Smooth muscle cell (in vitro differentiated cells): ENCODE results near the gene LIME1. TPM values are rescaled to one million over a fixed set of nuclear protein-coding genes. Genes with fewer than 3 reads are reported as not detected.

Source experiments
- DNase-seq: peaks from one replicate; lab custom pipeline; 2025; ENCODE audit not compliant: unreplicated experiment; lab: John Stamatoyannopoulos, UW
- H2AFZ ChIP-seq: fragments of 200-600 bp; sonication (generic); 2 replicates; pipeline ENCODE4 v1.6.0; 2016; ENCODE audit warnings: antibody characterized with exemption, low read depth, mild to moderate bottlenecking
- H3F3A ChIP-seq: fragments of 200-600 bp; sonication (generic); 2 replicates; pipeline ENCODE4 v1.6.0; 2017; ENCODE audit warnings: antibody characterized with exemption, low read depth
- H3K27ac ChIP-seq: fragments of 200-600 bp; sonication (generic); 2 replicates; pipeline ENCODE4 v1.5.1; 2016; ENCODE audit warnings: low read depth, mild to moderate bottlenecking
- H3K27me3 ChIP-seq: fragments of 200-600 bp; sonication (generic); 2 replicates; pipeline ENCODE4 v1.6.1; 2016; ENCODE audit warnings: low read depth, mild to moderate bottlenecking
- H3K36me3 ChIP-seq: fragments of 200-600 bp; sonication (generic); 2 replicates; pipeline ENCODE4 v1.5.1; 2016; ENCODE audit warnings: low read depth
- H3K4me1 ChIP-seq: fragments of 200-600 bp; sonication (generic); 2 replicates; pipeline ENCODE4 v1.5.1; 2016; ENCODE audit warnings: low read depth
- H3K4me2 ChIP-seq: fragments of 200-600 bp; sonication (generic); 2 replicates; pipeline ENCODE4 v1.6.0; 2016; ENCODE audit warnings: mild to moderate bottlenecking
- H3K4me3 ChIP-seq: fragments of 200-600 bp; sonication (generic); 2 replicates; pipeline ENCODE4 v1.5.1; 2016; ENCODE audit warnings: mild to moderate bottlenecking
- H3K79me2 ChIP-seq: fragments of 200-600 bp; sonication (generic); 2 replicates; pipeline ENCODE4 v1.6.0; 2016; ENCODE audit warnings: low read depth, mild to moderate bottlenecking
- H3K9ac ChIP-seq: fragments of 200-600 bp; sonication (generic); 2 replicates; pipeline ENCODE4 v1.6.0; 2016; ENCODE audit warnings: low read depth
- H3K9me3 ChIP-seq: fragments of 200-600 bp; sonication (generic); replicated peaks from 2 replicates; pipeline ENCODE4 v1.5.1; 2016; ENCODE audit warnings: low read depth
- H4K20me1 ChIP-seq: fragments of 200-600 bp; sonication (generic); 2 replicates; pipeline ENCODE4 v1.6.0; 2016; ENCODE audit warnings: low read depth
- WGBS: methylation state at CpG from one replicate; pipeline ENCODE4 v1.1.7; 2016; ENCODE audit warnings: low lambda C conversion rate; 5-methylcytosine and 5-hydroxymethylcytosine counted together
- polyA plus RNA-seq: library from polyadenylated mRNA; unstranded; fragments of >200 nt; fragmentation: Nextera tagmentation; extraction: Ambion mirVana; gene quantifications from 2 replicates; pipeline ENCODE4 v1.2.1, GENCODE V29; 2016
- total RNA-seq: library from RNA; depleted of rRNA; stranded (reverse); fragments of >200 nt; gene quantifications from 2 replicates; pipeline ENCODE4 v1.2.3, GENCODE V29; 2014
- TF ChIP-seq, protein P1 (sequence below): fragments of 200-600 bp; sonication (generic); IDR thresholded peaks from 2 replicates; pipeline ENCODE4 v1.5.1; 2017; ENCODE audit warnings: borderline replicate concordance, mild to moderate bottlenecking, antibody characterized with exemption; ENCODE audit not compliant: insufficient read depth, poor library complexity, severe bottlenecking

Gene LIME1
- total RNA-seq (2.9 and 7.2 TPM in 2 replicates), polyA plus RNA-seq (6.0 and 6.9 TPM in 2 replicates)

DNA sequence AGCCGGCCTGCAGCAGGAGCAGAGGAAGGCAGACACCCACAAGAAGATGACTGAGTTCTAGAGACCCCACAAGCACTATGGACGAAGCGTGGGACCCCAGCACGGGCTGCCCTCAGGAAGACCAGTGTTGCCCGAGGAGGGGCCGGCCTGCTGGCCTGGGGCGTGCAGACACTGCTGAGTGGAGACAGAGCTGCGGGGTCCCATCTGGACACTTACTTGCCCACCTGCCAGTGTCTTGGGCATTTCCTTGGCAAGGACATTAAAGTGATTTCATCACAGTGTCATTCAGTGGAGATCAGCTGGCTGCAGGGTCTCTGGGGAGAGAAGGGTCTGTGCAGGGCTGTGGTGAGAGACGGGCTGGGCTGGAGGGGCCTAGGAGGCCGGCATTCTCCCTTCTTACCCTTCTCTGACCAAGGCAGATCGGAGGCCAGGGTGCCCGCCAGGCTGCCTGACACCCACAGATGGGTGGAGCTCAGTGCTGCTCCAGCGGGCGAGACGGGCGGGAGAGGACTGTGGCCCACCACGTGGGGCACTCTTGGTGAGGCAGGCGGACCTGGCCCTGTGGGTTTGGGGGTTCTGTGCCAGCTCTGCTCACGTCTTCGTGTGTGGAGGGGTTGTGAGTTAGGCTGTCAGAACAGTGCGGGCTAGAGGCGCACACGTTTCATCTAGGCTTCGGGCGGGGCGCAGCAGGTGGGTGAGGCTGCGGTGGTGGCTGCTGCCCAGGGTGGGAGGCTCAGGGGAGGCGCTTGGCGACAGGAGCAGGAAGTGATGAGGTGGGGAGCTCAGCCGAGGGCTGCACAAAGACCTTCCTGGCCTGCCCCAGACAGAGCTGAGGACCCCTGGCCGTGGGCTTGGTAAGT, at the start of gene LIME1:
Gene LIME1, plus strand, starts transcription at position 806 of the 860 bp plus-strand sequence. CDS start 886 bp downstream, outside the sequence.
- no peaks in the 10 kb centered on the region for H3K9me3 ChIP-seq
- 91% methylated on average over 31 of the region's 31 CpGs for WGBS
- peak within 1 kb of the TSS; percentile 58 for H3K4me3 ChIP-seq
- no peak for DNase-seq
- H4K20me1 ChIP-seq = peaks cover 63% of the 10 kb centered on the region
- H3F3A ChIP-seq = peaks cover 17% of the 10 kb centered on the region
- H3K27ac ChIP-seq = no peak within 1 kb of the TSS
- peaks cover 24% of the 10 kb centered on the region for H3K4me1 ChIP-seq
- H3K9ac ChIP-seq = no peak within 1 kb of the TSS
- peak within 1 kb of the TSS; percentile 96 for H3K4me2 ChIP-seq
- H3K36me3 ChIP-seq = no peaks in the 10 kb centered on the region
- no peaks in the 10 kb centered on the region for H3K27me3 ChIP-seq
- H2AFZ ChIP-seq = no peak within 1 kb of the TSS
- TF ChIP-seq, protein P1, sequence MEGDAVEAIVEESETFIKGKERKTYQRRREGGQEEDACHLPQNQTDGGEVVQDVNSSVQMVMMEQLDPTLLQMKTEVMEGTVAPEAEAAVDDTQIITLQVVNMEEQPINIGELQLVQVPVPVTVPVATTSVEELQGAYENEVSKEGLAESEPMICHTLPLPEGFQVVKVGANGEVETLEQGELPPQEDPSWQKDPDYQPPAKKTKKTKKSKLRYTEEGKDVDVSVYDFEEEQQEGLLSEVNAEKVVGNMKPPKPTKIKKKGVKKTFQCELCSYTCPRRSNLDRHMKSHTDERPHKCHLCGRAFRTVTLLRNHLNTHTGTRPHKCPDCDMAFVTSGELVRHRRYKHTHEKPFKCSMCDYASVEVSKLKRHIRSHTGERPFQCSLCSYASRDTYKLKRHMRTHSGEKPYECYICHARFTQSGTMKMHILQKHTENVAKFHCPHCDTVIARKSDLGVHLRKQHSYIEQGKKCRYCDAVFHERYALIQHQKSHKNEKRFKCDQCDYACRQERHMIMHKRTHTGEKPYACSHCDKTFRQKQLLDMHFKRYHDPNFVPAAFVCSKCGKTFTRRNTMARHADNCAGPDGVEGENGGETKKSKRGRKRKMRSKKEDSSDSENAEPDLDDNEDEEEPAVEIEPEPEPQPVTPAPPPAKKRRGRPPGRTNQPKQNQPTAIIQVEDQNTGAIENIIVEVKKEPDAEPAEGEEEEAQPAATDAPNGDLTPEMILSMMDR = no peak
- no peaks in the 10 kb centered on the region for H3K79me2 ChIP-seq

GRCh38 chr20:63687419-63688178, 48.9 kb upstream of the LIME1 start:
- Histone ChIP-seq H3K79me2 (no peaks in the 10 kb centered on the region), H3K4me2 (no peak overlapping the region), H3F3A (no peaks in the 10 kb centered on the region), H3K4me3 (no peak overlapping the region), H2AFZ (no peak overlapping the region), H3K9me3 (no peaks in the 10 kb centered on the region), H3K27ac (no peak overlapping the region), H3K36me3 (no peaks in the 10 kb centered on the region), H4K20me1 (no peaks in the 10 kb centered on the region), H3K9ac (no peak overlapping the region), H3K4me1 (no peaks in the 10 kb centered on the region), H3K27me3 (no peaks in the 10 kb centered on the region)
- TF ChIP-seq, protein P1 = no peak
- 97% methylated on average over 28 of the region's 29 CpGs for WGBS
- DNase-seq = no peak

DNA sequence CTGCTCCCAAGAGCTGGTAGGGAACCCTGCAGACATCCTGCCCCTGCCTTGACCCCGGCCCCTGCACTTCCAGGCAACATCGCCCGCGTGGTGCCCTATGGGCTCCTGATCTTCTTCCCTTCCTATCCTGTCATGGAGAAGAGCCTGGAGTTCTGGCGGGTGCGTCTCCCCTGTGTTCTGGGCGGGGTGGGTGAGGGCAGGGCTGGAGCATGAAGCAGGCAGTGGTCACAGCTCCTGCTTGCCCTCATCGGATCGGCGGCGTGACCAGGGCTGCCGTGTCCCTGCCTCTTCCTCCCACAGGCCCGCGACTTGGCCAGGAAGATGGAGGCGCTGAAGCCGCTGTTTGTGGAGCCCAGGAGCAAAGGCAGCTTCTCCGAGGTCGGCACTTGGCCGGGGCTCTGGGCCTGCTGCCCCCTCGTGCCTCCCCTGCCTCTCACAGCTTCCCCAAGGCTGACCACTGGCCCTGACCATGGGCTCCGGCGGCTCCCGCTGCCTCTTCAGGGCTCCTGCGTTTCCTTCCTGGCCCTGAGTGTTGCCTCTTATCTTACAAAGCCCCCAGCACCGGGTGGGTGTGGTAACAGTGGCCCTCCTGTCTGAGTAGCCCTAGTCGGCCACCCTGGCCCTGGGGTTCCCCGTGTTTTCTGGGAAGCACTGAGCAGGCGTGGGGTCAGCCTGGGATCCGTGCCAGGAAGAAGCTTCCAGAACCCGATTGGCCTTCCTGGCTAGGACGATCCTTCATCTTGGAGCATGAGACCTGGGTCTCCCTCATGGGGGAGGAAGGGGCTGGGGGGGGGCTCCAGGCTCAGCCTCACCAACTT, 48.0 kb upstream of the LIME1 start:
- no peak overlapping the region for H3K4me3 ChIP-seq
- no peaks in the 10 kb centered on the region for H3K4me1 ChIP-seq
- H3F3A ChIP-seq = no peaks in the 10 kb centered on the region
- H3K9me3 ChIP-seq = no peaks in the 10 kb centered on the region
- H4K20me1 ChIP-seq = no peaks in the 10 kb centered on the region
- H3K27me3 ChIP-seq = no peaks in the 10 kb centered on the region
- H3K27ac ChIP-seq = no peak overlapping the region
- H3K4me2 ChIP-seq = no peak overlapping the region
- H3K9ac ChIP-seq = no peak overlapping the region
- no peak for DNase-seq
- WGBS = 96% methylated on average over 31 of the region's 31 CpGs
- TF ChIP-seq, protein P1 = no peak
- no peak overlapping the region for H2AFZ ChIP-seq
- no peaks in the 10 kb centered on the region for H3K36me3 ChIP-seq
- H3K79me2 ChIP-seq = no peaks in the 10 kb centered on the region
